OCI-LY1 (cell line): ENCODE results near the gene DHRSX.

Source experiments
- H2AFZ ChIP-seq: fragments of 200-600 bp; sonication (generic), shearing (Covaris generic); 2 replicates; pipeline ENCODE4 v1.6.0; 2014; ENCODE audit warnings: antibody characterized with exemption, mild to moderate bottlenecking, low read length
- H3F3A ChIP-seq: fragments of 200-600 bp; sonication (generic), shearing (Covaris generic); 2 replicates; pipeline ENCODE4 v1.6.0; 2014; ENCODE audit warnings: mild to moderate bottlenecking, antibody characterized with exemption, low read length, moderate library complexity; ENCODE audit not compliant: insufficient read depth
- H3K27ac ChIP-seq: fragments of 200-600 bp; sonication (generic); 2 replicates; pipeline ENCODE4 v1.5.1; 2014; ENCODE audit warnings: low read length, mixed run types, mild to moderate bottlenecking, low read depth; ENCODE audit not compliant: poor library complexity, severe bottlenecking
- H3K27me3 ChIP-seq: fragments of 200-600 bp; sonication (generic); 2 replicates; pipeline ENCODE4 v1.6.0; 2014; ENCODE audit warnings: antibody characterized with exemption, mild to moderate bottlenecking, low read length, moderate library complexity; ENCODE audit not compliant: insufficient read depth
- H3K36me3 ChIP-seq: fragments of 200-600 bp; sonication (generic); 2 replicates; pipeline ENCODE4 v1.6.1; 2014; ENCODE audit warnings: mild to moderate bottlenecking, antibody characterized with exemption, low read length, moderate library complexity, mixed read lengths; ENCODE audit not compliant: insufficient read depth
- H3K4me1 ChIP-seq: fragments of 200-600 bp; sonication (generic); 2 replicates; pipeline ENCODE4 v1.5.1; 2014; ENCODE audit warnings: mild to moderate bottlenecking, low read length, moderate library complexity; ENCODE audit not compliant: insufficient read depth, severe bottlenecking
- H3K4me2 ChIP-seq: fragments of 200-600 bp; sonication (generic), shearing (Covaris generic); 2 replicates; pipeline ENCODE4 v1.6.1; 2014; ENCODE audit warnings: low read length
- H3K4me3 ChIP-seq: fragments of 200-600 bp; sonication (generic); 2 replicates; pipeline ENCODE4 v1.5.1; 2014; ENCODE audit warnings: low read length, low read depth, mild to moderate bottlenecking, mixed read lengths; ENCODE audit not compliant: poor library complexity, severe bottlenecking
- H3K79me2 ChIP-seq: fragments of 200-600 bp; shearing (Covaris generic); 2 replicates; pipeline ENCODE4 v1.6.1; 2016; ENCODE audit warnings: mixed run types, low read length, mixed read lengths; ENCODE audit not compliant: insufficient read depth
- H3K9ac ChIP-seq: fragments of 200-600 bp; sonication (generic), shearing (Covaris generic); 2 replicates; pipeline ENCODE4 v1.6.1; 2014; ENCODE audit warnings: mild to moderate bottlenecking, low read length, mixed read lengths
- H3K9me2 ChIP-seq: fragments of 200-600 bp; sonication (generic), shearing (Covaris generic); 2 replicates; pipeline ENCODE4 v1.6.1; 2014; ENCODE audit warnings: low read depth, mild to moderate bottlenecking, low read length, mixed read lengths
- H3K9me3 ChIP-seq: fragments of 200-600 bp; shearing (Covaris generic); 2 replicates; pipeline ENCODE4 v1.6.1; 2014; ENCODE audit warnings: low read length, mixed read lengths
- H4K20me1 ChIP-seq: fragments of 200-600 bp; sonication (generic), shearing (Covaris generic); 2 replicates; pipeline ENCODE4 v1.6.0; 2016; ENCODE audit warnings: mild to moderate bottlenecking, low read length; ENCODE audit not compliant: insufficient read depth
- EZH2 ChIP-seq: fragments of 200-600 bp; sonication (generic), shearing (Covaris generic); IDR thresholded peaks from 2 replicates; pipeline ENCODE4 v1.8.0; 2017; ENCODE audit warnings: borderline replicate concordance, mixed run types, mild to moderate bottlenecking, antibody characterized with exemption, low read length, moderate library complexity, mixed read lengths
- TF ChIP-seq, protein P1 (sequence below): fragments of 200-600 bp; sonication (generic), shearing (Covaris generic); IDR thresholded peaks from 2 replicates; pipeline ENCODE4 v1.5.1; 2017; ENCODE audit warnings: mild to moderate bottlenecking, antibody characterized with exemption, low read length, moderate library complexity, mixed read lengths

DHRSX gene

DNA sequence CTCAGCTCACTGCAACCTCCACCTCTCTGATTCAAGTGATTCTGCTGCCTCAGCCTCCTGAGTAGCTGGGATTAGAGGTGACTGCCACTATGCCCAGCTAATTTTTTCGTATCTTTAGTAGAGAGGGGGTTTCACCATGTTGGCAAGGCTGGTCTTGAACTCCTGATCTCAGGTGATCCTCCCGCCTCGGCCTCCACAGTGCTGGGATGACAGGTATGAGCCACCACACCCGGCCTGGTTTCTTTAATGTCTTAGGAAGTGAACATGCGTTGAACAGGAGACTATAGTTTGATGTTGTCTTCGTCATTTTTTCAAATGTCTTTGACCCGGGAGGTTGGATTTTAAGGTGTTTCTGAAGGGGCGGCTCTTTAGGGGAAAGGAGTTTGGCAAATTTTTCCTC, 91.0 kb downstream of the DHRSX start:
- H3F3A ChIP-seq: no peaks in the 10 kb centered on the region
- H3K9ac ChIP-seq: no peak overlapping the region
- H4K20me1 ChIP-seq: no peaks in the 10 kb centered on the region
- H3K27ac ChIP-seq: no peak overlapping the region
- no peak overlapping the region for H3K4me2 ChIP-seq
- H3K4me1 ChIP-seq: no peaks in the 10 kb centered on the region
- H2AFZ ChIP-seq: no peak overlapping the region
- H3K27me3 ChIP-seq: no peaks in the 10 kb centered on the region
- peaks cover 58% of the 10 kb centered on the region for H3K36me3 ChIP-seq
- H3K4me3 ChIP-seq: no peak overlapping the region
- TF ChIP-seq EZH2: no peak
- TF ChIP-seq, protein P1, sequence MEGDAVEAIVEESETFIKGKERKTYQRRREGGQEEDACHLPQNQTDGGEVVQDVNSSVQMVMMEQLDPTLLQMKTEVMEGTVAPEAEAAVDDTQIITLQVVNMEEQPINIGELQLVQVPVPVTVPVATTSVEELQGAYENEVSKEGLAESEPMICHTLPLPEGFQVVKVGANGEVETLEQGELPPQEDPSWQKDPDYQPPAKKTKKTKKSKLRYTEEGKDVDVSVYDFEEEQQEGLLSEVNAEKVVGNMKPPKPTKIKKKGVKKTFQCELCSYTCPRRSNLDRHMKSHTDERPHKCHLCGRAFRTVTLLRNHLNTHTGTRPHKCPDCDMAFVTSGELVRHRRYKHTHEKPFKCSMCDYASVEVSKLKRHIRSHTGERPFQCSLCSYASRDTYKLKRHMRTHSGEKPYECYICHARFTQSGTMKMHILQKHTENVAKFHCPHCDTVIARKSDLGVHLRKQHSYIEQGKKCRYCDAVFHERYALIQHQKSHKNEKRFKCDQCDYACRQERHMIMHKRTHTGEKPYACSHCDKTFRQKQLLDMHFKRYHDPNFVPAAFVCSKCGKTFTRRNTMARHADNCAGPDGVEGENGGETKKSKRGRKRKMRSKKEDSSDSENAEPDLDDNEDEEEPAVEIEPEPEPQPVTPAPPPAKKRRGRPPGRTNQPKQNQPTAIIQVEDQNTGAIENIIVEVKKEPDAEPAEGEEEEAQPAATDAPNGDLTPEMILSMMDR: no peak
- H3K9me3 ChIP-seq: peaks cover 9% of the 10 kb centered on the region; the same call in 1 of the 2 replicates
- H3K9me2 ChIP-seq: no peaks in the 10 kb centered on the region
- no peaks in the 10 kb centered on the region for H3K79me2 ChIP-seq

DNA sequence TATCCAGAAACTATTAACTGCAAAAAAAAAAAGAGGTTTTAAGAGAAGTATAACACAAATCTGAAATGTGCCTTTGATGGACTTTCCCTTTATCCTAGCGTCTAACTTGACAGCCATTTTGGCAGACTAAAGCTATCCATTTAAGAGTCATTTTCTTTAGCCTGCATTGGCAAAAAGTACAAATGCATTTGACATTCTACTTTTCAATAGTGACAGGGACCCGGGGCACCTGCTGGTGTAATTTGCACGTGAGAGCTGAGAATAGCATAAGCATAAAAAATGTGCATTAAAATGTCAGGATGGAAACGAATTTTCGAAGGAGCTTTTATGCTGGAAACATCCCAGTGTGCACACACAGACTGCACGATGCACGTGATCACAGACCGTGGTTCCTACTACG, 91.9 kb downstream of the DHRSX start:
- peaks cover 9% of the 10 kb centered on the region; the same call in 1 of the 2 replicates for H3K9me3 ChIP-seq
- no peaks in the 10 kb centered on the region for H3K9me2 ChIP-seq
- H3F3A ChIP-seq: no peaks in the 10 kb centered on the region
- no peak overlapping the region for H3K9ac ChIP-seq
- TF ChIP-seq, protein P1: no peak
- TF ChIP-seq EZH2: no peak
- H3K4me2 ChIP-seq: no peak overlapping the region
- H3K79me2 ChIP-seq: no peaks in the 10 kb centered on the region
- no peak overlapping the region for H3K27ac ChIP-seq
- no peak overlapping the region for H3K4me3 ChIP-seq
- peaks cover 63% of the 10 kb centered on the region for H3K36me3 ChIP-seq
- no peaks in the 10 kb centered on the region for H3K4me1 ChIP-seq
- no peaks in the 10 kb centered on the region for H4K20me1 ChIP-seq
- H3K27me3 ChIP-seq: no peaks in the 10 kb centered on the region
- no peak overlapping the region for H2AFZ ChIP-seq

DNA sequence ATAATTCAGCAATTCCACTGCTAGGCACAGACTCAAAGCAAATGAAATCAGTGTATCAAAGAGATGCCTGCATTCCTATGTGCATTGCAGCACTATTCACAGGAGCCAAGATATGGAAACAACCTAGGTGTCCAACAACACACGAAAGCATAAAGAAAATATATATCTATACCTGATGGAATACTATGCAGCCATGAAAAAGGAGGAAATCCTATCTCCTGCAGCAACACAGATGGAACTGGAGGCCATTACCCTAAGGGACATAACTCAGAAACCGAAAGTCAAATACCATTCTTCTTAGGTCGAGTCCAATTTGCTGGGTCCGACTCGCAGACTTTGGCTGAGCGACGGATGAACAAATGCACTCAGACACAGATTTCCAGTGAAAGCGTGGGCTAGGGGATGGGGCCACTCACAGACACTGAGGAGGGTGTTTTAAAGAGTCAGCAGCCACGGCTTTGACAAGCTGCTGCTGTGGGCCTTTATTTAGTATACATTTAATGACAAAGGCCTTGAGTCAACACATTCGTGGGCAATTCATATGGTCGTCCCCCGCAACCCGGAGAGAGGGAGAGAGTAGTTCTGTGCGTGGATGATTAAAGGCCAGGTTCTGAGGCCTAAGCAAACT, 93.8 kb downstream of the DHRSX start:
- H3F3A ChIP-seq: no peaks in the 10 kb centered on the region
- H3K27ac ChIP-seq: no peak overlapping the region
- no peaks in the 10 kb centered on the region for H3K27me3 ChIP-seq
- no peak overlapping the region for H3K4me3 ChIP-seq
- TF ChIP-seq, protein P1: no peak
- no peak for TF ChIP-seq EZH2
- H3K9me2 ChIP-seq: no peaks in the 10 kb centered on the region
- H3K4me2 ChIP-seq: no peak overlapping the region
- H2AFZ ChIP-seq: no peak overlapping the region
- no peaks in the 10 kb centered on the region for H4K20me1 ChIP-seq
- no peak overlapping the region for H3K9ac ChIP-seq
- peaks cover 9% of the 10 kb centered on the region; the same call in 1 of the 2 replicates for H3K9me3 ChIP-seq
- no peaks in the 10 kb centered on the region for H3K4me1 ChIP-seq
- no peaks in the 10 kb centered on the region for H3K79me2 ChIP-seq
- peaks cover 67% of the 10 kb centered on the region for H3K36me3 ChIP-seq
